ENCODE measurements around the gene PPP1R9A.

GRCh38 chr7:95035295-95035694 is 127.9 kb downstream of the PPP1R9A start:
- no peak for TF ChIP-seq CTCF (IDR thresholded peaks at IDR 0.05; ENCODE audit: low read depth, low read length, poor library complexity, severe bottlenecking)
- no peak for TF ChIP-seq EZH2phosphoT487 (IDR thresholded peaks at IDR 0.05; ENCODE audit: borderline replicate concordance, low read length)

All from DOHH2 (cell line).